Myocyte (in vitro differentiated cells): Measurements from ENCODE around the gene PGBD2. TPM values are rescaled to one million over a fixed set of nuclear protein-coding genes. Genes with fewer than 3 reads are reported as not detected.
"Not testable (repeated sequence)": the region's sequence is repeated elsewhere in the genome, so short reads cannot be mapped to it uniquely, and the experiment has no call there.

Experiments used
- DNase-seq: peaks from one replicate; pipeline ENCODE4 v3.0.0-alpha.2; 2012; ENCODE audit warnings: low read depth
- polyA plus RNA-seq: library from polyadenylated mRNA; unstranded; fragments of >200 nt; gene quantifications from one replicate; pipeline ENCODE4 v1.2.1, GENCODE V29; 2012; ENCODE audit warnings: missing spikeins
- total RNA-seq: library from RNA; depleted of rRNA; stranded (reverse); fragments of >200 nt; gene quantifications from 2 replicates; pipeline ENCODE4 v1.2.3, GENCODE V29; 2014

The PGBD2 gene, protein sequence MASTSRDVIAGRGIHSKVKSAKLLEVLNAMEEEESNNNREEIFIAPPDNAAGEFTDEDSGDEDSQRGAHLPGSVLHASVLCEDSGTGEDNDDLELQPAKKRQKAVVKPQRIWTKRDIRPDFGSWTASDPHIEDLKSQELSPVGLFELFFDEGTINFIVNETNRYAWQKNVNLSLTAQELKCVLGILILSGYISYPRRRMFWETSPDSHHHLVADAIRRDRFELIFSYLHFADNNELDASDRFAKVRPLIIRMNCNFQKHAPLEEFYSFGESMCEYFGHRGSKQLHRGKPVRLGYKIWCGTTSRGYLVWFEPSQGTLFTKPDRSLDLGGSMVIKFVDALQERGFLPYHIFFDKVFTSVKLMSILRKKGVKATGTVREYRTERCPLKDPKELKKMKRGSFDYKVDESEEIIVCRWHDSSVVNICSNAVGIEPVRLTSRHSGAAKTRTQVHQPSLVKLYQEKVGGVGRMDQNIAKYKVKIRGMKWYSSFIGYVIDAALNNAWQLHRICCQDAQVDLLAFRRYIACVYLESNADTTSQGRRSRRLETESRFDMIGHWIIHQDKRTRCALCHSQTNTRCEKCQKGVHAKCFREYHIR
- total RNA-seq = 3.6 and 4.8 TPM in 2 replicates
- polyA plus RNA-seq = 2.7 TPM

DNA sequence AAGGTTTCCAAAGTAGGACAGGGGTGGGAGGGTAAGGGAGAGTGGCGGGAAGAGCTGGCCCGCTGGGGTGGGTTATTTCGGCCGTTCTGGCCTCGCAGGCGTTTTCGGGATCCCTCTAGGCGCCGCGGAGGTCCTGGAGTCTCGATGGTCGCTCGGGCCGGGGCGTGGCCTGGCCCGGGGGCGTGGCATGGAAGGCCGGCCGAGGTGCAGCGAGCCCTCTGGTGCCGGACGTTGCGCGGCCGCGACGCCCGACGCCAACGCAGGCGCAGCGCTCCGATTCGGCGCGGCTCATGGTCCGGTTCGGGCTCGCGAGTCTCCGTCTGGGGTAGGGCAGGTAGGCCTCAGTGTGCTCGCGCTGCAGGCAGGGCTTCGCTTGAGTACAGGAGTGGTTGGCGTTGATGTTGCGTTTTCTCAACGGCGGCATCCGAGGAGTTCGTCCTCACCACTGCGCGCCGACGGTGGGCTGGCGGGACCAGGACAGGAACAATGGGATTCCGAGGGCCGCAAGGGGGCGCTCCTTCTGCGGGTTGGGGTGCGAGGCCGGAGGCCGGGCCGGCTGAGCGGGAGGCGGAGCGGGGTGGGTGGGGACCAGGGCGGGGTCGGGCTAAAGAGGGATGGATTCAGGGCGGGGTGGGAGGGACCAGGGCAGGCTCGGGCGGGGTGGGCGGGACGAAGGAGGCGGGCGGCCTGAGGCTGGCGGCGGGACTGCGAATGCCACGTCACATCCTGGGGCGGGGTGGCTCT is at the start of gene PGBD2:
PGBD2 (plus strand) TSS at position 227 of the 744 bp plus-strand sequence. CDS start 7,628 bp downstream, outside the sequence.
- DNase-seq = peak; percentile 91

DNA sequence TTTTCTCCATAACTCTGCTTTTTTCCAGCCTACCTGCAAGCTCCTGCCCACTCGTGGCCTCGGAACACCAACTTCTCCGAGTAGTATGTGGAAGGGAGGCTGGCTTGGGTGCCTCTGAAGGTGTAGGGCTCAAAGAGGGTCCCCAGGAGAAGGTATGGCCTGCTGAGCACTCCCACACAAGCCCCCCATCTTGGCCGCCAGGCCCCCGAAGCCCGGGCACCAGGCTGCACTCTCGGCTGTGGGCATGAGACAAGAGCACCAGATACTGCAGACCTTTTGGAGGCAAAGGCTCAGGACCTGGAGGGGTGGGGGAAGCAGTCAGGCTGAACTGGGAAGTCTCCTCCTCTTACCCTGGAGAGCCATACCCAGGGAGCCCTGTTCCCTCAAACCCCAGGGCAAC is 48.8 kb upstream of the PGBD2 start:
- no peak for DNase-seq

DNA sequence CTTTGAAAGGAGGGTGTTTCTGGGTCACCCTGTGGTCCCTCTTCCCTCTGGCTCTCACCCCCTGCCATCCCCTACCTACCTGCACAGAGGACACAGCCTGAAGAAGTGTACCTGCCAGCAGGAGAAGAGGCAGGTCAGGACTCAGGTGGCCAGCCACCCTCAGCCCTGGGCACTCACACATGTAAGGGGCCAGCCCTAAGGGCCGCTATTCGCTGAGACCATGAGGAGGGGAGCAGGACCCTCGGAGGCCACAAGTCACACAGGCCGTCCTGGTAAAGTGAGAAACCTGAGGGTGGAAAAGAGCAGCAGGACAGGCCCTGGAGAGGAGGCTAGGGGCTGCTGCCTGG is 48.3 kb upstream of the PGBD2 start:
- no peak for DNase-seq

DNA sequence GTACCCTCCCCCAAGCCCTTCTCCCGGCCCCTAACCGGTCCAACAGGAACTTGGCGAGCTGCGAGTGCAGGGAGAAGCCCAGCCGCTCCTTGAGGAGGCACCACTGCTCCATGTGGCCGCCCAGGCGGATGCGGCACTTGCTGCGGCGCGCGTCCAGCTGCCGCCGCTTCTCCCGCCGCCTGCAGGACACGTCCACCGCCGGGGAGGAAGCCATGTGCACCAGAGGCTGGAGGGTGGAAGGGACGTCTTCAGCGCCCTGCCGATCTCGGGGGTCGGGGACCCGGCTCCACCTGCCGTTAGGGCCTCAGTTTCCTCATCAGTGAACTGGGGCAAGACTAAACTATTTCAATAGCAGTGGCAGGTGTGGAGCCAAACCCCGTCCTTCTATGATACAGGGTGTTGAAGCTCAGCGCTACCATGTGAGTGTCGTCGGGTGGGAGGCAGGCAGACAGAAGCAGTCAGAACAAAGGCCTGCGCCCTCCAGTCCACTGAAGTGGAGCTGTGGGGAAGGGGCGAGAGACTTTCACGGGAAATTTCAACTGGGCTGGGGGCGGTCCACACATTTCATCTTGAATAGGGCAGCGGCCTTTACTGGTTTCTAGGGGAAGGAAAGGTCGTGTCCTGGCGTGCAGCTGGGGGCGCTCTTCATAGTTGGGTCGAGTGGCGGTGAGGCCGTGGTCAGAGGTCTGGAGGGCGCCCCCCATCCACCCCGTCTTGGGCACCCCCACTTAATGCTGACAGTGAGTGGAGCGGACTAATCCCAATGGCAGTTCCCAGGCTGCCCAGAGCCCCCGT is 47.7 kb upstream of the PGBD2 start:
- peak; percentile 83 for DNase-seq

DNA sequence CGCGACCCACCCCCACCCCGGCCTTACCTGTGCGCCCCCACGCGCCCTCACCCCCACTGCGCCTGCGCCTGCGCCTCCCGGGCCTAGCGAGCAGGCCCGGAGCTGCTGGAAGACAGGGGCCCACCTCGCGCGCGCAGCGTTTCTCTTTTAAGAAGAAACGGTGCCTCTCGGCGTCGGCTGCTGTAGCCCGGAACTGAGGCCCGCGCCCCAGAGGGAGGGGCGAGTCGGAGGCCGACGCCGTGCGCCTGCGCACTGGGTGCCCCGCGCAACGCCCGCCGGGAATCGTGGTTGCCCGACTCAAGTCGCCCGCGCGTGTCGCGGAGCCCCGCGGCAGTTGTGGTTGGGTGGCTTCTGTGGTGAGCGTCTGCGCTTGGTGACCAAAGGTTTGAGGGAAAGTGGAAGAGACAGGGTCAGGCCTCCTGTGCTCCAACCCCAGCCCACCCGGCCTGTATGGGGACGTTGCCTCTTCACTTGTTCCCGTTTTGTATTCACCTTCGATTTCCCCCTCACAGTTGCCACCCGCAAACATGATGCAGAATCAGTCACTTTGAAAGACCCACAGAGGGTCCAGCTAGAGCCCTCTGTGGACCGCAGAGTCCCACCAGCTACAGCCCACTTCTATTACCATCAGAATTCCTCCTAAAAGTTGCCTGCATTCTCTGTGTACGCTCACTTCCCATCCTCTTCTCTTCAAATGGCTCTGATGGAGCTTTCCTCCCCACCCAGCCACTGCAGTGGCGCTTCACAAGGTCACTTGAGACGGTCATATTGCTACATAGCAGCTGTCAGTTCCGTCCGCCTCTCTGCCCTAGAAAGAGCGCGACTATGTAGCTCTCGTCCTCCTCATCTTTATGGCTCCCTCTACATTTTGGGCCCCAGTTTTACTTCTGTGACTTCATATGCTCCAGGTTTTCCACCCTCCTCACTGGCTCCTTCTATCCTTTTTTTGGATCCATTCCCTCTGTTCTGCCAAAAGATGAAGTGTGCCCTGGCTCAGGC is 46.8 kb upstream of the PGBD2 start, which contains the start of gene ZNF692:
ZNF692 (minus strand) TSS at position 195 of the 999 bp plus-strand sequence. CDS start 776 bp downstream, outside the sequence.
- DNase-seq = peak; percentile 97

DNA sequence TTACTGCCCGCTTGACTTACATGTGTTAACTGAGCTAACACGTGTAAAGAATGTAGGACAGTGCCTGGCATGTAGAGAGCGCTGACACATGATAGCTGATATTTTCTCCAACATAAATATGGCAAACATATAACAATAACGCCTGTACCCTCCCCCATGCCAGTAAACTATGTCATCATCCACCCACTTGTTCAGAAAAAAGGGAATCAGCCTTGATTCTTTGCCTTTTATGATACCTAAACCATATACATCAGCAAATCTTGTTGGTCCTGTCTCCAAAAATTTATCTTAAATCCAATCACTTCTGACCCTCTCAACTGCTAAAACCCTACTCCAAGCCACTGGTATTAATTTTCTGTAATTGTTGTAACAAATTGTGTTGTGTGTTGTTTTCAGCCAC is 46.0 kb upstream of the PGBD2 start:
- no peak for DNase-seq

DNA sequence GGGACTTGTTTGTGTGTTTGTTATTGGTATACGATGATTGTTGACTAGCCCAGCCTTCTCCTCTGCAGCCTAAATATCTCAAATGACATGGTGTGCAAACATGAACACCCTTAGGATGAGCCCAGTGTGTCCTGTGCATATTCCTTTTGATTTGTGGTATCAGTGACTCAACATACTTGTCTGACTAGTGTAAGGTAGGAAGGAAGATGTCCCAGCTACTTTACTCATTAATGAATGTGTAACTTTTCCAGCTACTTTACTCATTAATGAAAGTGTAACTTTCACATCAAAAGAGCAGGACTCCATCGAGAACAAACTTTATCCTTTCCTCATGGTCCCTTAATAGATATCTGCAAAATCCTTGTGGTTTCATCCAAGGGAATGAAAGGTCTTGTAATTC is 44.4 kb upstream of the PGBD2 start:
- no peak for DNase-seq

DNA sequence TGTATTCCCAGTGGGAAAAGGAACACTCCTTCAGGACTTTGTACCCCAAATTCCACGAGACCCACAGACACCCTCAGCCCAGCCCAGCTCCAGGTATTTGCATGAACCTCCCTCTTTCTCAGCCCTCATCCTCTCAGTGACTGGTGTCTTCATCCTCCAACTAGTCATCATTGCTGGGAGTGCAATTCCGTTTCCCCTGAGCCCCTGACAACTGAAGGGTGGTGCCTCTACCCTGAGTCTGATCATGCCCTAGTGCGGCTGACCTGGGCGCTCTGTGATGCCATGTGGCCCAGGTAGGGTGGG is 43.4 kb upstream of the PGBD2 start:
- no peak for DNase-seq

DNA sequence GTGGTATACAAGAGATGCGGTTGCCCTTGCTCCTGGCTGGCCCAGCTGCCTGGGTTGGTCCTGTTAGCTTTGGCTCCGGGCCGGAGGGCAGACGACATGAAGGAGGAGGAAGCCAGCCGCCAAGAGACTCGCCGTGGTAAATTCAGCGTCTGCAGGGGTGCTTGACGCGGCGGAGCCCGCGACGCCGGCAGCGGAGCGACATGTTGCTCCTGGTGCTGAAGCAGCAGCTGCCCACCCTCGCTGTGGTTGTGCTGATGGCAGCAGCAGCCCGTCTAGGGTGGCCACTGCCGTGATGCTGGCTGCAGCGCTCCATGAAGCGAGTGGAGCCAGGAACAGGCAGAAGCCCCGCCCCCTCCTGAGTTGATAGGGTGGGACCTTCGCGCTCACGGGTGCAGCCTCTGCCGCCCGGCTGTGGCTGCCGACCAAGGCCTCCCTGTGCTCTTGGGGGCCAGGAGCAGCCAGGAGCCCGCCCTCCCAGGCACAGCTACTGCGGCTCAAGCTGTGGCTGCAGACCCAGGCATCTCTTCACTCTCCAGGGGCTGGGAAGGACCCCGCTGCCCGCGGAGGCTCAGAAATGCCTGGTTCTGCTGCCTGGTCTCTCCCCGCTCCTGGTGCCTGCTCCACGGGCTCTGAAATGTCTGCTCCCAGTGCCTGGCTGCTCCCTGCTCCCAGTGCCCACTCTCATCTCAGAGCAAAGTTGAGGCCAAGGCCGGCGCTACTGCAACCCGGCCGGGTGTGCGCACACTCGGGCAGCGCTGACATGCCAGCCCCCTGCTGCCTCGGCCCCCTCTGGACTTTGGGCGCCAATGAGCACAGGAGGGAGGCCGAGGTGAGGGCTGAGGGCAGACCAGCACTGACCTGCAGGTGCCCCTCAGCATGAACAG is 42.8 kb upstream of the PGBD2 start:
- DNase-seq = peak; percentile 73

DNA sequence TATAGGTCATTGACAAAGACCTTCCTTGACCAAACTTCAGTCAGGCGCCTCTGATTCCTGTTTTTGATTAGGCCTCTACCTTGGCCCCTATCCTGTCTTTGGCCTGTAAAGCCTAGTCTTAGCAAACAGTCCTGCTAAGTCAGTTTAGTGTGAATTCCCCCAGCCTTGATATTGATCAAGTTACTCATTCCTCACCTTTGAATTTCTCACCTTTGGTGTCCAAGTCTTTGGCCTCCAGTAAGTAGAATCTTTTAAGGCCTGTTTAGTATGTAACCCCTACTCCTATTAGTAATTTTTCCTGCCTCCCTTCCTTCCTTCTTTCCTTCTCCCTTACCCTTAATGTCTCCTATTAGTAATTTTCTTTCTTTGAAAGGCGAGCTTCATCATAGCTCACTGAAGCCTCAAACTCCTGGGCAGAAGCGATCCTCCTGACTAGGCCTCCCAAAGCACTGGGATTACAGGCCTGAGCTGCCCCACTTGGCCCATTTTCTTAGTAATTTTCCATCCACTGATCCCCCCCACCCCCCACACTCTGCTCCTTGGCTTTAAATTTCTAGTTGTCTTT is 34.1 kb upstream of the PGBD2 start:
- no peak for DNase-seq

DNA sequence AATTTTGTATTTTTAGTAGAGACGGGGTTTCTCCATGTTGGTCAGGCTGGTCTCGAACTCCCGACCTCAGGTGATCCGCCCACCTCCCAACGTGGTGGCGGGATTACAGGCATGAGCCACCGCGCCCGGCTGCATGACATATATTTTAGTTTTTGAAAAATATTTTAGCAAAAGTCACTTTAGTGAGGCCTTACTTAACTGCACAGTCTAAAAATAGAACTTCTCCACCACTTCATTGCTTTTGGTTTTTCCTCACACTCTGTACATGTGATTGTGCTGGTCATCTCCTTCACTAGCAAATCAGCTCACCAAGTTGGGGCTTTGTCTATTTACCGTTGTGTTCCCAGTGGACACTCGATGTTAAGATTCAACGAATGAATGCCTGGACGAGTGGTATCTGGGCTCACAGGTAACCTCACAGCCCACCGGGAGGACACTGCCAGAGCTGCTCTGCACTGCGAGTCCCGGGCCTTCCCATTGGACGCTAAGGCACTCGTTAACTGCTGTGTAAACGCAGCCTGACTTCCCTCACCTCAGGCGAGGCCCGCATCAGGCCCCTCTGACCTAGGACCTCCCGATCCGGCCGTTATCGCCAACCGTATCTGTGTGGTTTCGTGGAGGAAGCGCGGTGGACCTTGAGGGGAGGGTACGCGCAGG is 33.2 kb upstream of the PGBD2 start:
- peak; percentile 68 for DNase-seq

DNA sequence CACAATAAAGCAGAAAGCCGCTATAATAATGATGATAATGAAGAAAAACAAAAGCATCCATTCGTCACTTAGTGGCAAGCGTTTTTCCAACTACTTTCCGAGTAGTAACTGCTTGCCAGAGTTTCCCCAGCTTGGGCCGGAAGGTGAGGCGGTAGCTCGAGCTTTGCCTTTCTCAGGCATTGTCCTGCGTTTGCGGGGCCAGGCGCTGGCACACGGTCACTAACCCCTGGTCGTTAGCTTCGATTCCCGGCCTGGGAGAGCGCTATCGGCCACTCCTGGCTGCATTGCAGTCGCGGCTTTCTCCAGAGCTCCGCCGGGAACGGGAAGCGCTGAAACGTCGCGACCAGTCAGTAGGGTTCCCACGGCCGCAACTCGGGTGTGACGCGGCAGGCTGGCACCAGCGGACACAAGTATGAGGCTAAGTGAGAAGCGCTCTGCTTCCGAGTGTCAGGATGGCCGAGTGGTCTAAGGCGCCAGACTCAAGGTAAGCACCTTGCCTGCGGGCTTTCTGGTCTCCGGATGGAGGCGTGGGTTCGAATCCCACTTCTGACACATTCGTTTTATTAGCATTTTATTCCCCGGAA is 32.5 kb upstream of the PGBD2 start:
- DNase-seq = peak; percentile 96

DNA sequence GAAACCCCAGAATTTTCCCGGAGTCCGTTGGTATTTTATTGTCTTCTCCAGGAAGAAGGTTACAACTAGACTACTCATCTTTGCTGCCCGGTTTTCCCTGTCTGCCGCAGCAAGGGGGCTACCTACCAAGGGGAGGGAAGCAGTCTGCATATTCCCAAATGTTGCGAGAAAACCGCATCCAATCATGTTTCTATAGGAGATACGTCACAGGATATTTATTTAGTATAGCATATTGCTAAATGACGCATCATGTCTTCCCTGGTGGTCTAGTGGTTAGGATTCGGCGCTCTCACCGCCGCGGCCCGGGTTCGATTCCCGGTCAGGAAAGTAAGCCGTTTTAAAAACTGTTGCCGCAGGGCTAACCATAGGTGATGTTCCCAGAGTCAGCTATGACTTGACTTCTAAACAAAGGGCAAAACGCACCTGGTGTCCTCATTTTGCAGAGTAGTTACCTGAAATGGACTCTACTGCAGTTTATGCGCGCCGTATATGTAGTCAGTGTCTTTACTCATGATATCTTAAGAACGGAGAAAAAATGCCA is 32.0 kb upstream of the PGBD2 start:
- DNase-seq = peak; percentile 89

DNA sequence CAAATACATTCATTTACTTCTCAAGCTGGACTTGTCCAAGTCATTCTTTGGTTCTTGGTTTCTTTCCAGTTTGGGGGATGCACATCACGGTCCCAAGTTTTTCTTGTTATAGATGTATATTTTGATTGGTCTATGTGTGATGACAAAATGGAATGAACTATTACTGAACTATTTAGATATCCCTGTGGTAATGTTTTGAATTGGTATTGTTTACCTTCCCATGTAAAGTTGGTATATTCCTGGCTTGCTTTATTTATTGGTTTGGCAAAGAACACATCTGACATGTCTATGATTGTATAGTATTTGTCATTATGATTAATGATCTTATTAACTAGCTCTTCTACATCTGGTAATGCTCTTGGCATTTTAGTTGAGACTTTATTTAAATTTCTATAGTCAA is 24.8 kb upstream of the PGBD2 start:
- no peak for DNase-seq

DNA sequence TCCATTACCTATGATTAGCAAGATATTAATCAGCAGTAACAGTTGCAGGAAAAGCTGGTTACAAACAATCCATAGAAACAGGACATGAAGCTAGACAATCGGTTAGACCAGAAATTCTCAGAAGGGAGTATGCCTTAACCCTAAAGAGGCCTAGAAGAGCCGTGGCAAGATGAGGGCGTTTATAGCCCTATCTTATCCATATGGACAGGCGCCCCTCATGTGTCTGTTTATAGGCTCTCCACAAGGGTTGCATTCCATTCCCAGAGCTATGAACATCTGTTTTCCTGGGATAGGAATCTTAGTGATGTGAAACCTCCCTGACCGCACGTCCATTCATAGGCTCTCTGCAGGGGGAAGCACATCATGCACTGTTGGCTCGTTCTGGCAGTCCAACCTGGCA is 23.6 kb upstream of the PGBD2 start:
- not testable (repeated sequence) for DNase-seq

DNA sequence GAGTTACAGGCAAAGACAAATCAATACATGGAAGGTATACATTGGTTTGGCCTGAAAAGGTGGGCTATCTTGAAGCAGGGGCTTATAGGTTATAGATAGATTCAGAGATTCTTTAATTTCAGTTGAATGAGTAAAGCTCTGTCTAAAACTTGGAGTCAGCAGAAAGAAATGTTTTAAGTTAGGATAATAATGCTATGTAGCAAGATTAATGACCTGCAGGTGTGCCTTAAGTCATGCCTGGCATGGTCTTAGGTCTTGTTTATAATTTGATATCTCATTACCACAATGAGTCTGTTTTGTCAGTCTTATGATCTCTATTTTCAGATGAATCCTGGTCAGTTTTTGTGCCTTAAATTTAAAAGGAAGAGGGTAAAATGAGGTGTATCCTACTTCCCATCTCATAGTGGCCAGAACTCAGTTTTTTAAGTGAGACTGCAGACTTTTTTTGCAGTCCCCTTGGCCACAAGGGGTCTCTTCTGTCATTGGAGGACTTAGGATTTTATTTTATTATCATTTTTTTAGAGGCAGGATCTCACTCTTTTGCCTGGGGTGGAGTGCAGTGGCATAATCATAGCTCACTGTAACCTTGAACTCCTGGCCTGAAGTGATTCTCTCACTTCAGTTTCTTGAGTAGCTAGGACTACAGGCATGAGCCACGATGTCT is 21.3 kb upstream of the PGBD2 start:
- peak; percentile 36 for DNase-seq

DNA sequence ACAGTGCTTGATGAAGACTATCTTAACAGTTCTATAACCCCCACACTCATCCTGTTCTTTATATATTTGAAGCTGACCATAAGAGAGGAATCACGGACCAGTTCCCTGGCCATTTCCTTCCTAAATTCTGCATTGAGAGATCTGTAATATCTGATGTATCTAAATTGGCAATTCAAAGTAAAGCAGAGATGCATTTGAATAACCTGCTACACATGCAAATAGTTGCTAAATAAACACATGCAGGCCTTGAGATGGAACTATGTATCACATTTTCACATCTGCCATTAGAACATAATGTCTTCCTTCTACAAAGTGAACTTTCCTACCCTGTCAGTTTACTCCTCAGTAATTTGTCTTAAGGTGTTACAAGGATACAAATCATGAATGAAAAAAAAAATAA is 20.4 kb upstream of the PGBD2 start:
- no peak for DNase-seq
